ENCODE data around the gene RHBDL2.
"Not testable (repeated sequence)": the region's sequence is repeated elsewhere in the genome, so short reads cannot be mapped to it uniquely, and the experiment has no call there.

The RHBDL2 gene

GRCh38 chr1:38929476-38929875 is 12.2 kb downstream of the RHBDL2 start:
- DNase-seq = peak in 1 of 5 experiments; percentile 33

GRCh38 chr1:38929054-38929453 is 12.6 kb downstream of the RHBDL2 start:
- no peak for DNase-seq

GRCh38 chr1:38926091-38926490 is 15.5 kb downstream of the RHBDL2 start:
- no peak for DNase-seq

GRCh38 chr1:38925391-38925790 is 16.2 kb downstream of the RHBDL2 start:
- no peak for DNase-seq

- DNase-seq = no peak
Measured at GRCh38 chr1:38923607-38924006, 18.0 kb downstream of the RHBDL2 start.

- no peak for DNase-seq
Measured at GRCh38 chr1:38919130-38919529, 22.5 kb downstream of the RHBDL2 start.

GRCh38 chr1:38918568-38918967 is 23.1 kb downstream of the RHBDL2 start:
- no peak for DNase-seq

- DNase-seq = no peak
Measured at GRCh38 chr1:38917772-38918171, 23.9 kb downstream of the RHBDL2 start.

GRCh38 chr1:38917337-38917736 is 24.3 kb downstream of the RHBDL2 start:
- no peak for DNase-seq

- DNase-seq = no peak
Measured at GRCh38 chr1:38915352-38915948, 26.2 kb downstream of the RHBDL2 start.

- DNase-seq = not testable (repeated sequence)
Measured at GRCh38 chr1:38914908-38915307, 26.7 kb downstream of the RHBDL2 start.

- no peak for DNase-seq
Measured at GRCh38 chr1:38908821-38909220, 32.8 kb downstream of the RHBDL2 start.

GRCh38 chr1:38905985-38906384 is 35.6 kb downstream of the RHBDL2 start:
- no peak for DNase-seq

- no peak for DNase-seq
Measured at GRCh38 chr1:38899560-38899959, 42.1 kb downstream of the RHBDL2 start.

GRCh38 chr1:38898653-38899230 is 42.9 kb downstream of the RHBDL2 start:
- no peak for DNase-seq

GRCh38 chr1:38896169-38896568 is 45.5 kb downstream of the RHBDL2 start:
- no peak for DNase-seq

GRCh38 chr1:38892976-38893375 is 48.7 kb downstream of the RHBDL2 start:
- no peak for DNase-seq

GRCh38 chr1:38891753-38892152 is 49.9 kb downstream of the RHBDL2 start:
- peak in 1 of 5 experiments; percentile 6 for DNase-seq

- no peak for DNase-seq
Measured at GRCh38 chr1:38889589-38889988, 52.0 kb downstream of the RHBDL2 start.

- no peak for DNase-seq
Measured at GRCh38 chr1:38888423-38889333, 53.0 kb downstream of the RHBDL2 start.

GRCh38 chr1:38885092-38885491 is 56.5 kb downstream of the RHBDL2 start:
- DNase-seq = no peak

- no peak for DNase-seq
Measured at GRCh38 chr1:38881487-38881886, 60.1 kb downstream of the RHBDL2 start, which contains the start of gene GJA9. TSS of gene GJA9 (minus strand) at chr1:38881587. CDS start at chr1:38876098, 5,489 bp downstream.

- DNase-seq = no peak
Measured at GRCh38 chr1:38875811-38876210, 65.8 kb downstream of the RHBDL2 start.
